ENCODE data around the gene URB1. TPM values are rescaled to one million over a fixed set of nuclear protein-coding genes. Genes with fewer than 3 reads are reported as not detected.

Gene URB1
- total and polyA plus RNA-seq, 2 experiments from 2014 or later, result 7.7 to 44.1 TPM

GRCh38 chr21:32372755-32373154 lies 20.1 kb downstream of the URB1 start (continued):
- TF ChIP-seq, protein P1, sequence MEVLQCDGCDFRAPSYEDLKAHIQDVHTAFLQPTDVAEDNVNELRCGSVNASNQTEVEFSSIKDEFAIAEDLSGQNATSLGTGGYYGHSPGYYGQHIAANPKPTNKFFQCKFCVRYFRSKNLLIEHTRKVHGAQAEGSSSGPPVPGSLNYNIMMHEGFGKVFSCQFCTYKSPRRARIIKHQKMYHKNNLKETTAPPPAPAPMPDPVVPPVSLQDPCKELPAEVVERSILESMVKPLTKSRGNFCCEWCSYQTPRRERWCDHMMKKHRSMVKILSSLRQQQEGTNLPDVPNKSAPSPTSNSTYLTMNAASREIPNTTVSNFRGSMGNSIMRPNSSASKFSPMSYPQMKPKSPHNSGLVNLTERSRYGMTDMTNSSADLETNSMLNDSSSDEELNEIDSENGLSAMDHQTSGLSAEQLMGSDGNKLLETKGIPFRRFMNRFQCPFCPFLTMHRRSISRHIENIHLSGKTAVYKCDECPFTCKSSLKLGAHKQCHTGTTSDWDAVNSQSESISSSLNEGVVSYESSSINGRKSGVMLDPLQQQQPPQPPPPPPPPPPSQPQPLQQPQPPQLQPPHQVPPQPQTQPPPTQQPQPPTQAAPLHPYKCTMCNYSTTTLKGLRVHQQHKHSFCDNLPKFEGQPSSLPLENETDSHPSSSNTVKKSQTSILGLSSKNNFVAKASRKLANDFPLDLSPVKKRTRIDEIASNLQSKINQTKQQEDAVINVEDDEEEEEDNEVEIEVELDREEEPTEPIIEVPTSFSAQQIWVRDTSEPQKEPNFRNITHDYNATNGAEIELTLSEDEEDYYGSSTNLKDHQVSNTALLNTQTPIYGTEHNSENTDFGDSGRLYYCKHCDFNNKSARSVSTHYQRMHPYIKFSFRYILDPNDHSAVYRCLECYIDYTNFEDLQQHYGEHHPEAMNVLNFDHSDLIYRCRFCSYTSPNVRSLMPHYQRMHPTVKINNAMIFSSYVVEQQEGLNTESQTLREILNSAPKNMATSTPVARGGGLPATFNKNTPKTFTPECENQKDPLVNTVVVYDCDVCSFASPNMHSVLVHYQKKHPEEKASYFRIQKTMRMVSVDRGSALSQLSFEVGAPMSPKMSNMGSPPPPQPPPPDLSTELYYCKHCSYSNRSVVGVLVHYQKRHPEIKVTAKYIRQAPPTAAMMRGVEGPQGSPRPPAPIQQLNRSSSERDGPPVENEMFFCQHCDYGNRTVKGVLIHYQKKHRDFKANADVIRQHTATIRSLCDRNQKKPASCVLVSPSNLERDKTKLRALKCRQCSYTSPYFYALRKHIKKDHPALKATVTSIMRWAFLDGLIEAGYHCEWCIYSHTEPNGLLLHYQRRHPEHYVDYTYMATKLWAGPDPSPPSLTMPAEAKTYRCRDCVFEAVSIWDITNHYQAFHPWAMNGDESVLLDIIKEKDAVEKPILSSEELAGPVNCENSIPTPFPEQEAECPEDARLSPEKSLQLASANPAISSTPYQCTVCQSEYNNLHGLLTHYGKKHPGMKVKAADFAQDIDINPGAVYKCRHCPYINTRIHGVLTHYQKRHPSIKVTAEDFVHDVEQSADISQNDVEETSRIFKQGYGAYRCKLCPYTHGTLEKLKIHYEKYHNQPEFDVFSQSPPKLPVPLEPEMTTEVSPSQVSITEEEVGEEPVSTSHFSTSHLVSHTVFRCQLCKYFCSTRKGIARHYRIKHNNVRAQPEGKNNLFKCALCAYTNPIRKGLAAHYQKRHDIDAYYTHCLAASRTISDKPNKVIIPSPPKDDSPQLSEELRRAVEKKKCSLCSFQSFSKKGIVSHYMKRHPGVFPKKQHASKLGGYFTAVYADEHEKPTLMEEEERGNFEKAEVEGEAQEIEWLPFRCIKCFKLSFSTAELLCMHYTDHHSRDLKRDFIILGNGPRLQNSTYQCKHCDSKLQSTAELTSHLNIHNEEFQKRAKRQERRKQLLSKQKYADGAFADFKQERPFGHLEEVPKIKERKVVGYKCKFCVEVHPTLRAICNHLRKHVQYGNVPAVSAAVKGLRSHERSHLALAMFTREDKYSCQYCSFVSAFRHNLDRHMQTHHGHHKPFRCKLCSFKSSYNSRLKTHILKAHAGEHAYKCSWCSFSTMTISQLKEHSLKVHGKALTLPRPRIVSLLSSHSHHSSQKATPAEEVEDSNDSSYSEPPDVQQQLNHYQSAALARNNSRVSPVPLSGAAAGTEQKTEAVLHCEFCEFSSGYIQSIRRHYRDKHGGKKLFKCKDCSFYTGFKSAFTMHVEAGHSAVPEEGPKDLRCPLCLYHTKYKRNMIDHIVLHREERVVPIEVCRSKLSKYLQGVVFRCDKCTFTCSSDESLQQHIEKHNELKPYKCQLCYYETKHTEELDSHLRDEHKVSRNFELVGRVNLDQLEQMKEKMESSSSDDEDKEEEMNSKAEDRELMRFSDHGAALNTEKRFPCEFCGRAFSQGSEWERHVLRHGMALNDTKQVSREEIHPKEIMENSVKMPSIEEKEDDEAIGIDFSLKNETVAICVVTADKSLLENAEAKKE (CRISPR knock-in tag; IDR thresholded peaks at IDR 0.05), result no peak
- TF ChIP-seq STAT1 (IDR thresholded peaks at IDR 0.05; ENCODE audit: unreplicated experiment) (no peak), EZH2 (IDR thresholded peaks at IDR 0.05; ENCODE audit: low read depth, unreplicated experiment) (no peak), ETS1 (IDR thresholded peaks at IDR 0.05) (no peak), EZH2phosphoT487 (IDR thresholded peaks at IDR 0.05; ENCODE audit: unreplicated experiment) (no peak), ZNF331 (CRISPR knock-in tag; IDR thresholded peaks at IDR 0.05; ENCODE audit: low read depth) (no peak)

GRCh38 chr21:32371913-32372314 lies 20.9 kb downstream of the URB1 start:
- Mint-ChIP-seq H3K27ac (no peak overlapping the region), H3K4me3 (no peak overlapping the region), H3K4me1 (no peaks in the 10 kb centered on the region), H3K9me3 (no peaks in the 10 kb centered on the region), H3K27me3 (ENCODE audit: insufficient read depth, low read depth, poor library complexity) (peaks cover 4% of the 10 kb centered on the region), H3K36me3 (ENCODE audit: low read depth) (peaks cover 63% of the 10 kb centered on the region)
- Histone ChIP-seq H4K20me1 (replicated peaks; ENCODE audit: insufficient read depth) (peaks cover 4% of the 10 kb centered on the region; the same call in 1 of the 2 replicates), H2AFZ (no peak overlapping the region), H3K36me3 (ENCODE audit: insufficient read depth) (peaks cover 61% of the 10 kb centered on the region), H3K9me2 (ENCODE audit: insufficient read depth) (no peaks in the 10 kb centered on the region), H3K79me2 (replicated peaks; ENCODE audit: insufficient read depth) (peaks cover 13% of the 10 kb centered on the region), H3K4me2 (no peak overlapping the region), H3K27me3 (ENCODE audit: insufficient read depth) (no peaks in the 10 kb centered on the region), H3K4me1 (ENCODE audit: insufficient read depth) (no peaks in the 10 kb centered on the region), H3K27ac (ENCODE audit: low read depth) (no peak overlapping the region), H3K4me3 (no peak overlapping the region), H3F3A (replicated peaks; ENCODE audit: low read depth) (0 out of 2 replicates have a peak, but pooled peaks cover under 1% of the 10 kb centered on the region)
- ATAC-seq (no peak), DNase-seq (ENCODE audit: low spot score) (no peak)
- TF ChIP-seq, protein P1 (CRISPR knock-in tag; IDR thresholded peaks at IDR 0.05), result no peak
- no peak for TF ChIP-seq JUNB (IDR thresholded peaks at IDR 0.05; ENCODE audit: unreplicated experiment)
